ENCODE measurements around the gene GALP.
"Not testable (repeated sequence)": the region's sequence is repeated elsewhere in the genome, so short reads cannot be mapped to it uniquely, and the experiment has no call there.

GALP gene

GRCh38 chr19:56175861-56176307, at the start of gene GALP:
GALP (plus strand) TSS chr19:56176008; CDS start chr19:56177109, 1,101 bp downstream.
- DNase-seq: not testable (repeated sequence)

GRCh38 chr19:56126983-56127780, 48.6 kb upstream of the GALP start:
- DNase-seq: no peak

- DNase-seq: no peak
Observed at GRCh38 chr19:56130006-56130405, 45.8 kb upstream of the GALP start.

- DNase-seq: no peak
Observed at GRCh38 chr19:56131651-56132050, 44.2 kb upstream of the GALP start.

GRCh38 chr19:56132316-56132822, 43.4 kb upstream of the GALP start:
- DNase-seq: no peak

- DNase-seq: no peak
Observed at GRCh38 chr19:56133858-56134653, 41.8 kb upstream of the GALP start.

GRCh38 chr19:56134654-56134921, 41.2 kb upstream of the GALP start:
- no peak for DNase-seq

- no peak for DNase-seq
Observed at GRCh38 chr19:56136362-56136761, 39.4 kb upstream of the GALP start.

GRCh38 chr19:56137405-56137804, 38.4 kb upstream of the GALP start:
- DNase-seq: no peak

GRCh38 chr19:56138069-56138468, 37.7 kb upstream of the GALP start:
- DNase-seq: no peak

GRCh38 chr19:56139847-56140582, 35.8 kb upstream of the GALP start:
- no peak for DNase-seq

GRCh38 chr19:56140583-56141416, 35.0 kb upstream of the GALP start, which contains the start of gene ZNF444:
ZNF444 (plus strand) TSS chr19:56141287; CDS start chr19:56146912, 5,625 bp downstream.
- DNase-seq: peak; percentile 98

- no peak for DNase-seq
Observed at GRCh38 chr19:56141417-56141993, 34.3 kb upstream of the GALP start.

- DNase-seq: no peak
Observed at GRCh38 chr19:56142087-56142787, 33.6 kb upstream of the GALP start.

GRCh38 chr19:56142897-56143434, 32.8 kb upstream of the GALP start:
- no peak for DNase-seq

- DNase-seq: no peak
Observed at GRCh38 chr19:56144376-56144775, 31.4 kb upstream of the GALP start.

GRCh38 chr19:56144831-56145230, 31.0 kb upstream of the GALP start:
- DNase-seq: no peak

GRCh38 chr19:56145698-56146097, 30.1 kb upstream of the GALP start:
- no peak for DNase-seq

GRCh38 chr19:56146904-56147303, 28.9 kb upstream of the GALP start:
- DNase-seq: no peak

GRCh38 chr19:56147307-56147706, 28.5 kb upstream of the GALP start:
- DNase-seq: no peak

GRCh38 chr19:56148096-56148495, 27.7 kb upstream of the GALP start:
- no peak for DNase-seq

Measured in KG1 (cell line).